Measurements from ENCODE around the gene STON2. TPM values are rescaled to one million over a fixed set of nuclear protein-coding genes. Genes with fewer than 3 reads are reported as not detected.

Gene STON2
- total and polyA plus RNA-seq, 4 experiments from 2014 or later, result not detected

- Histone ChIP-seq H3K27me3 (ENCODE audit: insufficient read depth, low read length) (peaks cover 15% of the 10 kb centered on the region), H3K36me3 (ENCODE audit: insufficient read depth, low read length) (no peaks in the 10 kb centered on the region), H3K9me3 (ENCODE audit: control insufficient read depth in 1 of 2, low read length in 2 of 2) (no peaks in the 10 kb centered on the region), H3K4me1 (ENCODE audit: insufficient read depth, low read length) (peaks cover 15% of the 10 kb centered on the region), H3K4me3 (ENCODE audit: low read length in 2 of 2) (no peak overlapping the region), H3K27ac (ENCODE audit: low read depth, low read length) (no peak overlapping the region)
- H3K36me3 Mint-ChIP-seq, result no peaks in the 10 kb centered on the region
- POLR2A ChIA-PET (ENCODE audit: partially characterized antibody), result no interaction called here
- peaks cover 43 to 50% of the 10 kb centered on the region in 2 donors for H3K27me3 Mint-ChIP-seq
- intact Hi-C loops (cut with micrococcal nuclease), result no loop called here
- CTCF ChIA-PET (ENCODE audit: partially characterized antibody), result interaction anchor here (1.0 to 2.3 kb wide), 2 partner anchors 13 to 33 kb away, joined by 3 to 9 read pairs; no protein-coding TSS in a partner anchor
- peaks cover 7 to 16% (median 14%) of the 10 kb centered on the region in 4 donors for H3K4me1 Mint-ChIP-seq
- no peak overlapping the region for H3K27ac Mint-ChIP-seq
- H3K4me3 Mint-ChIP-seq, result no peak overlapping the region
- DNase-seq, result no peak
- peaks cover 0 to 2% (median 0%) of the 10 kb centered on the region in 8 donors for H3K9me3 Mint-ChIP-seq
These were observed 39.9 kb upstream of the STON2 start for GRCh38 chr14:81440041-81440440.

GRCh38 chr14:81437244-81437643 lies 37.1 kb upstream of the STON2 start:
- Mint-ChIP-seq H3K4me3 (peak overlapping the region; percentile 50 to 94 (median 78)), H3K9me3 (peaks cover 0 to 2% (median 0%) of the 10 kb centered on the region in 8 donors), H3K36me3 (no peaks in the 10 kb centered on the region), H3K4me1 (peaks cover 7 to 17% (median 14%) of the 10 kb centered on the region in 4 donors), H3K27ac (no peak overlapping the region), H3K27me3 (peaks cover 53 to 66% of the 10 kb centered on the region in 2 donors)
- peaks cover 25% of the 10 kb centered on the region for H3K27me3 ChIP-seq (ENCODE audit: insufficient read depth, low read length)
- no peak overlapping the region for H3K27ac ChIP-seq (ENCODE audit: low read depth, low read length)
- intact Hi-C loops (cut with micrococcal nuclease), result no loop called here
- no peak overlapping the region for H3K4me3 ChIP-seq (ENCODE audit: low read length in 2 of 2)
- H3K9me3 ChIP-seq (ENCODE audit: control insufficient read depth in 1 of 2, low read length in 2 of 2), result no peaks in the 10 kb centered on the region
- no peak for DNase-seq
- ChIA-PET CTCF (ENCODE audit: partially characterized antibody) (interaction anchor here (1.3 to 1.4 kb wide), 2 partner anchors 16 to 27 kb away, joined by 4 to 5 read pairs; no protein-coding TSS in a partner anchor), POLR2A (ENCODE audit: partially characterized antibody) (no interaction called here)
- no peaks in the 10 kb centered on the region for H3K36me3 ChIP-seq (ENCODE audit: insufficient read depth, low read length)
- peaks cover 15% of the 10 kb centered on the region for H3K4me1 ChIP-seq (ENCODE audit: insufficient read depth, low read length)

- ChIA-PET CTCF (ENCODE audit: partially characterized antibody) (interaction anchor here (1.3 to 1.8 kb wide), 3 partner anchors 16 to 28 kb away, joined by 4 to 6 read pairs (median 5); no protein-coding TSS in a partner anchor), POLR2A (ENCODE audit: partially characterized antibody) (no interaction called here)
- peak overlapping the region; percentile 73 to 94 (median 80) for H3K4me3 Mint-ChIP-seq
- H3K27ac ChIP-seq (ENCODE audit: low read depth, low read length), result no peak overlapping the region
- peaks cover 0 to 2% (median 0%) of the 10 kb centered on the region in 8 donors for H3K9me3 Mint-ChIP-seq
- peak in 4 of 5 donors; percentile 9 to 33 (median 10) for DNase-seq
- peaks cover 7 to 17% (median 14%) of the 10 kb centered on the region in 4 donors for H3K4me1 Mint-ChIP-seq
- H3K4me3 ChIP-seq (ENCODE audit: low read length in 2 of 2), result peak overlapping the region in 1 of 2 donors; percentile 26
- peaks cover 57 to 66% of the 10 kb centered on the region in 2 donors for H3K27me3 Mint-ChIP-seq
- H3K27me3 ChIP-seq (ENCODE audit: insufficient read depth, low read length), result peaks cover 25% of the 10 kb centered on the region
- peaks cover 15% of the 10 kb centered on the region for H3K4me1 ChIP-seq (ENCODE audit: insufficient read depth, low read length)
- intact Hi-C loops (cut with micrococcal nuclease), result no loop called here
- no peaks in the 10 kb centered on the region for H3K36me3 ChIP-seq (ENCODE audit: insufficient read depth, low read length)
- H3K27ac Mint-ChIP-seq, result no peak overlapping the region
- H3K36me3 Mint-ChIP-seq, result no peaks in the 10 kb centered on the region
- no peaks in the 10 kb centered on the region for H3K9me3 ChIP-seq (ENCODE audit: control insufficient read depth in 1 of 2, low read length in 2 of 2)
These were observed 36.4 kb upstream of the STON2 start for GRCh38 chr14:81436296-81437138.

- POLR2A ChIA-PET (ENCODE audit: partially characterized antibody), result no interaction called here
- Mint-ChIP-seq H3K27me3 (peaks cover 54 to 60% of the 10 kb centered on the region in 2 donors), H3K27ac (peak overlapping the region in 1 of 7 donors; percentile 37), H3K4me3 (peak overlapping the region; percentile 65 to 91 (median 84)), H3K9me3 (peaks cover 0 to 2% (median 0%) of the 10 kb centered on the region in 8 donors), H3K4me1 (peaks cover 7 to 17% (median 14%) of the 10 kb centered on the region in 4 donors), H3K36me3 (no peaks in the 10 kb centered on the region)
- peak; percentile 6 to 54 (median 15) for DNase-seq
- CTCF ChIA-PET (ENCODE audit: partially characterized antibody), result interaction anchor here (1.4 to 1.8 kb wide), 2 partner anchors 17 to 29 kb away, joined by 5 to 6 read pairs; no protein-coding TSS in a partner anchor
- H3K4me3 ChIP-seq (ENCODE audit: low read length in 2 of 2), result peak overlapping the region; percentile 6 to 59
- peaks cover 25% of the 10 kb centered on the region for H3K27me3 ChIP-seq (ENCODE audit: insufficient read depth, low read length)
- peaks cover 15% of the 10 kb centered on the region for H3K4me1 ChIP-seq (ENCODE audit: insufficient read depth, low read length)
- no peaks in the 10 kb centered on the region for H3K36me3 ChIP-seq (ENCODE audit: insufficient read depth, low read length)
- H3K27ac ChIP-seq (ENCODE audit: low read depth, low read length), result no peak overlapping the region
- H3K9me3 ChIP-seq (ENCODE audit: control insufficient read depth in 1 of 2, low read length in 2 of 2), result no peaks in the 10 kb centered on the region
- intact Hi-C loops (cut with micrococcal nuclease), result no loop called here
These were observed 35.5 kb upstream of the STON2 start for GRCh38 chr14:81435391-81436295.

- Mint-ChIP-seq H3K36me3 (no peaks in the 10 kb centered on the region), H3K9me3 (peaks cover 0 to 2% (median 0%) of the 10 kb centered on the region in 8 donors), H3K27me3 (peaks cover 55 to 60% of the 10 kb centered on the region in 2 donors), H3K27ac (peak overlapping the region in 1 of 7 donors; percentile 37), H3K4me1 (peaks cover 7 to 17% (median 14%) of the 10 kb centered on the region in 4 donors), H3K4me3 (peak overlapping the region; percentile 61 to 91 (median 84))
- CTCF ChIA-PET (ENCODE audit: partially characterized antibody), result interaction anchor here (1.8 kb wide), 1 partner anchor 30 kb away, joined by 6 read pairs; no protein-coding TSS in a partner anchor
- H3K27ac ChIP-seq (ENCODE audit: low read depth, low read length), result no peak overlapping the region
- DNase-seq, result no peak
- no peak overlapping the region for H3K4me3 ChIP-seq (ENCODE audit: low read length in 2 of 2)
- POLR2A ChIA-PET (ENCODE audit: partially characterized antibody), result no interaction called here
- H3K4me1 ChIP-seq (ENCODE audit: insufficient read depth, low read length), result peaks cover 15% of the 10 kb centered on the region
- peaks cover 25% of the 10 kb centered on the region for H3K27me3 ChIP-seq (ENCODE audit: insufficient read depth, low read length)
- no peaks in the 10 kb centered on the region for H3K9me3 ChIP-seq (ENCODE audit: control insufficient read depth in 1 of 2, low read length in 2 of 2)
- H3K36me3 ChIP-seq (ENCODE audit: insufficient read depth, low read length), result no peaks in the 10 kb centered on the region
- intact Hi-C loops (cut with micrococcal nuclease), result no loop called here
These were observed 34.9 kb upstream of the STON2 start for GRCh38 chr14:81435048-81435390.

GRCh38 chr14:81434230-81434629 lies 34.1 kb upstream of the STON2 start:
- Histone ChIP-seq H3K27me3 (ENCODE audit: insufficient read depth, low read length) (peaks cover 25% of the 10 kb centered on the region), H3K36me3 (ENCODE audit: insufficient read depth, low read length) (no peaks in the 10 kb centered on the region), H3K4me1 (ENCODE audit: insufficient read depth, low read length) (peaks cover 15% of the 10 kb centered on the region), H3K4me3 (ENCODE audit: low read length in 2 of 2) (no peak overlapping the region), H3K9me3 (ENCODE audit: control insufficient read depth in 1 of 2, low read length in 2 of 2) (no peaks in the 10 kb centered on the region), H3K27ac (ENCODE audit: low read depth, low read length) (no peak overlapping the region)
- no peak overlapping the region for H3K27ac Mint-ChIP-seq
- peak overlapping the region in 5 of 8 donors; percentile 15 to 69 (median 41) for H3K4me3 Mint-ChIP-seq
- ChIA-PET CTCF (ENCODE audit: partially characterized antibody) (no interaction called here), POLR2A (ENCODE audit: partially characterized antibody) (no interaction called here)
- peaks cover 57 to 58% of the 10 kb centered on the region in 2 donors for H3K27me3 Mint-ChIP-seq
- H3K9me3 Mint-ChIP-seq, result peaks cover 0 to 2% (median 0%) of the 10 kb centered on the region in 8 donors
- DNase-seq, result no peak
- H3K4me1 Mint-ChIP-seq, result peaks cover 7 to 17% (median 14%) of the 10 kb centered on the region in 4 donors
- no peaks in the 10 kb centered on the region for H3K36me3 Mint-ChIP-seq
- intact Hi-C loops (cut with micrococcal nuclease), result no loop called here
